HG02571 (cell line): ENCODE results near the gene C2CD4C.
"Not testable (repeated sequence)": the region's sequence is repeated elsewhere in the genome, so short reads cannot be mapped to it uniquely, and the experiment has no call there.

Experiments used
- ATAC-seq: cut with Tn5 transposase; IDR thresholded peaks from one replicate; pipeline ENCODE4 v1.9.1; 2021; ENCODE audit warnings: mild to moderate bottlenecking, moderate library complexity; ENCODE audit not compliant: unreplicated experiment

The C2CD4C gene

GRCh38 chr19:418761-419671 lies 10.1 kb upstream of the C2CD4C start:
- ATAC-seq: no peak

GRCh38 chr19:416416-416815 lies 7.5 kb upstream of the C2CD4C start:
- ATAC-seq: no peak

- no peak for ATAC-seq
Measured at GRCh38 chr19:415292-415691, 6.3 kb upstream of the C2CD4C start.

- no peak for ATAC-seq
Measured at GRCh38 chr19:413756-414420, 4.9 kb upstream of the C2CD4C start.

GRCh38 chr19:412356-413355 lies 3.7 kb upstream of the C2CD4C start:
- no peak for ATAC-seq

GRCh38 chr19:411723-412355 lies 2.9 kb upstream of the C2CD4C start:
- no peak for ATAC-seq

- not testable (repeated sequence) for ATAC-seq
Measured at GRCh38 chr19:411121-411722, 2.3 kb upstream of the C2CD4C start.

GRCh38 chr19:410243-410781 lies 1.4 kb upstream of the C2CD4C start:
- ATAC-seq: no peak

- no peak for ATAC-seq
Measured at GRCh38 chr19:409516-410242, 732 bp upstream of the C2CD4C start.

GRCh38 chr19:408441-408901 lies 476 bp downstream of the C2CD4C start:
- no peak for ATAC-seq

GRCh38 chr19:407511-408440 lies 1.2 kb downstream of the C2CD4C start:
- ATAC-seq: no peak

GRCh38 chr19:406971-407510 lies 1.9 kb downstream of the C2CD4C start:
- no peak for ATAC-seq

- ATAC-seq: no peak
Measured at GRCh38 chr19:406135-406781, 2.7 kb downstream of the C2CD4C start.

- no peak for ATAC-seq
Measured at GRCh38 chr19:405121-405965, 3.6 kb downstream of the C2CD4C start.

- ATAC-seq: no peak
Measured at GRCh38 chr19:403221-404027, 5.5 kb downstream of the C2CD4C start.
